ENCODE measurements around the gene LORICRIN.
"Not testable (repeated sequence)": the region's sequence is repeated elsewhere in the genome, so short reads cannot be mapped to it uniquely, and the experiment has no call there.

LORICRIN gene

GRCh38 chr1:153259387-153259786, at the start of gene LORICRIN:
Gene LORICRIN (plus strand): TSS chr1:153259687. CDS start chr1:153260950, 1,263 bp downstream.
- no peak for DNase-seq

- no peak for DNase-seq
Measured at GRCh38 chr1:153210206-153210605, 49.3 kb upstream of the LORICRIN start.

GRCh38 chr1:153212201-153212600, 47.3 kb upstream of the LORICRIN start:
- no peak for DNase-seq

GRCh38 chr1:153213519-153213918, 46.0 kb upstream of the LORICRIN start:
- no peak for DNase-seq

GRCh38 chr1:153217212-153217611, 42.3 kb upstream of the LORICRIN start, which contains the start of gene PRR9:
Gene PRR9 (plus strand): TSS chr1:153217584. CDS start chr1:153218145, 561 bp downstream.
- no peak for DNase-seq

- DNase-seq, result no peak
Measured at GRCh38 chr1:153217744-153218416, 41.6 kb upstream of the LORICRIN start.

GRCh38 chr1:153220606-153221303, 38.7 kb upstream of the LORICRIN start:
- DNase-seq, result no peak

- peak; percentile 46 for DNase-seq
Measured at GRCh38 chr1:153223040-153223891, 36.2 kb upstream of the LORICRIN start.

- no peak for DNase-seq
Measured at GRCh38 chr1:153227810-153228209, 31.7 kb upstream of the LORICRIN start.

- peak; percentile 66 for DNase-seq
Measured at GRCh38 chr1:153228491-153228890, 31.0 kb upstream of the LORICRIN start.

- DNase-seq, result not testable (repeated sequence)
Measured at GRCh38 chr1:153229076-153229829, 30.2 kb upstream of the LORICRIN start.

- DNase-seq, result no peak
Measured at GRCh38 chr1:153231363-153231762, 28.1 kb upstream of the LORICRIN start.

GRCh38 chr1:153231785-153232184, 27.7 kb upstream of the LORICRIN start:
- DNase-seq, result peak; percentile 54

GRCh38 chr1:153232553-153232952, 26.9 kb upstream of the LORICRIN start:
- peak; percentile 72 for DNase-seq

- no peak for DNase-seq
Measured at GRCh38 chr1:153233448-153233847, 26.0 kb upstream of the LORICRIN start.

- no peak for DNase-seq
Measured at GRCh38 chr1:153238527-153238926, 21.0 kb upstream of the LORICRIN start.

GRCh38 chr1:153242160-153242559, 17.3 kb upstream of the LORICRIN start:
- DNase-seq, result no peak

GRCh38 chr1:153245466-153245865, 14.0 kb upstream of the LORICRIN start:
- no peak for DNase-seq

- DNase-seq, result no peak
Measured at GRCh38 chr1:153246018-153246417, 13.5 kb upstream of the LORICRIN start.

- DNase-seq, result no peak
Measured at GRCh38 chr1:153246825-153247224, 12.7 kb upstream of the LORICRIN start.

GRCh38 chr1:153248176-153248879, 11.2 kb upstream of the LORICRIN start:
- no peak for DNase-seq

- DNase-seq, result no peak
Measured at GRCh38 chr1:153250166-153250565, 9.3 kb upstream of the LORICRIN start.

All from inflammatory macrophage treated with lipopolysaccharide for 4 hours (primary cell).